ENCODE measurements around the gene MMD. TPM values are rescaled to one million over a fixed set of nuclear protein-coding genes. Genes with fewer than 3 reads are reported as not detected.
A peak's percentile ranks its signal among the peaks of the same experiment; 100 is the strongest.

The MMD gene
- total and polyA plus RNA-seq, 2 of the 13 experiments (the other 11 are each of a cell fraction or from before 2014, with no cell fraction given), result 121 to 225 TPM

DNA sequence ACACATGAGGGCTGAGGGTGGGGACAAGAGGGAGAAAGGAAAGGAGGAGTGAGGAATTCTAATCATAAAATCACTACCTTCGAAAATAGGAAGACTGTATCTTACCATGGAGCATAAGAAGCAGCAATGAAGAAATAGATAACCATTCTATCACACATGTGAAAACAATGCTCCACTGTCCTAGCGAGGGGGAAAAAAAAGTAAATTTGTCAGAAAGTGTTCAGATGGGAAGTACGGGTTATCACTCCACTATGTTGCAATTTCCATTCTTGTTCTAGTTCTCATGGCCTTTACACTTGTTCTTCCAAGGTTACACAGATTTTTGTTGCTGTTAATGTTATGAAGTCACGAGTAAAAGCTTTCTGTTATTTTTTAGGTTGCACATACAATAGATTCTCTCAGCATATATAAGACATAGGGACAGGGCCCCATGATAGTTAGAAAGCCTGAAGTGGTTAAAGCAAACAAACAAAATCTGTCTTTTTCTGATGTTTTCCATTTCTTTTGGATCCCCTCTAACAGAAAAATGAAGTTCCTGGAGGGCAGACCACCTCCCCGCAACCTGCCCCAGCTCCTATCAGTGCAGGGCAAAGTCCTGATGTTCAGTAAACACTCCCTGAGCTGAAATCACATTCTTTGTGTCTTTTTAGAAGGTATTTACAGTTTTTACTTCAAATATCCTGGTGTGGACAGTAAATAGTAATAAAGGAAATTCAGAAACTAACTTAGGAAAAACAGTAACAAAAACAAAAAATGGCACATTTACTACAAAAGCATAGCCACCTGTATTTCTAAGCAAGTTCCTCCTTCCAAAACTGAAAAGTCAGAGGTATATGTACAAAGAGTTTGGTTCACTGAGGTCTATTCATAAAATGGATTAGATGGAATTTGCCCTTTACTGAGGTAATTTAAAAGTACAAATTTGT, 13.7 kb downstream of the MMD start (continued):
- TF ChIP-seq CBFB (CRISPR knock-in tag; IDR thresholded peaks at IDR 0.05) (no peak), RAD21 (CRISPR knock-in tag; IDR thresholded peaks at IDR 0.05) (no peak), HOXA5 (CRISPR knock-in tag; IDR thresholded peaks at IDR 0.05) (peak; percentile 89), TCF7 (IDR thresholded peaks at IDR 0.05; ENCODE audit: low read depth) (peak; percentile 79), NCOA2 (CRISPR knock-in tag; IDR thresholded peaks at IDR 0.05) (peak; percentile 94), KLF6 (CRISPR knock-in tag; IDR thresholded peaks at IDR 0.05) (0 out of 2 replicates have a peak, but pooled peaks have one; percentile 59), JARID2 (CRISPR knock-in tag; IDR thresholded peaks at IDR 0.05; ENCODE audit: insufficient replicate concordance) (no peak), ZNF703 (CRISPR knock-in tag; IDR thresholded peaks at IDR 0.05; ENCODE audit: borderline replicate concordance) (peak; percentile 82; the same call in 1 of the 2 replicates), DNMT1 (CRISPR knock-in tag; IDR thresholded peaks at IDR 0.05) (no peak), ZNF790 (CRISPR knock-in tag; IDR thresholded peaks at IDR 0.05; ENCODE audit: borderline replicate concordance) (peak; percentile 31; the same call in 1 of the 2 replicates), HNRNPL (IDR thresholded peaks at IDR 0.05; ENCODE audit: low read depth, low read length) (no peak), KLF9 (CRISPR knock-in tag; IDR thresholded peaks at IDR 0.05; ENCODE audit: low read depth) (peak; percentile 73), CHCHD3 (CRISPR knock-in tag; IDR thresholded peaks at IDR 0.05) (no peak), EHMT2 (IDR thresholded peaks at IDR 0.05; ENCODE audit: borderline replicate concordance, low read depth, low read length) (peak; percentile 70; the same call in 1 of the 2 replicates), NFRKB (IDR thresholded peaks at IDR 0.05) (no peak), ZNF337 (CRISPR knock-in tag; IDR thresholded peaks at IDR 0.05; ENCODE audit: borderline replicate concordance, low read depth) (no peak), MEIS2 (CRISPR knock-in tag; IDR thresholded peaks at IDR 0.05) (peak; percentile 57; the same call in 1 of the 2 replicates), ATF7-NPFF (CRISPR knock-in tag; IDR thresholded peaks at IDR 0.05; ENCODE audit: low read depth) (no peak; the same call in 1 of the 2 replicates)
- TF ChIP-seq, protein P1, sequence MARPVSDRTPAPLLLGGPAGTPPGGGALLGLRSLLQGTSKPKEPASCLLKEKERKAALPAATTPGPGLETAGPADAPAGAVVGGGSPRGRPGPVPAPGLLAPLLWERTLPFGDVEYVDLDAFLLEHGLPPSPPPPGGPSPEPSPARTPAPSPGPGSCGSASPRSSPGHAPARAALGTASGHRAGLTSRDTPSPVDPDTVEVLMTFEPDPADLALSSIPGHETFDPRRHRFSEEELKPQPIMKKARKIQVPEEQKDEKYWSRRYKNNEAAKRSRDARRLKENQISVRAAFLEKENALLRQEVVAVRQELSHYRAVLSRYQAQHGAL (CRISPR knock-in tag; IDR thresholded peaks at IDR 0.05; ENCODE audit: not compliant biosample characterization), result no peak
- TF ChIP-seq, protein P2, sequence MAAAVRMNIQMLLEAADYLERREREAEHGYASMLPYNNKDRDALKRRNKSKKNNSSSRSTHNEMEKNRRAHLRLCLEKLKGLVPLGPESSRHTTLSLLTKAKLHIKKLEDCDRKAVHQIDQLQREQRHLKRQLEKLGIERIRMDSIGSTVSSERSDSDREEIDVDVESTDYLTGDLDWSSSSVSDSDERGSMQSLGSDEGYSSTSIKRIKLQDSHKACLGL (CRISPR knock-in tag; IDR thresholded peaks at IDR 0.05), result no peak
- TF ChIP-seq, protein P3, sequence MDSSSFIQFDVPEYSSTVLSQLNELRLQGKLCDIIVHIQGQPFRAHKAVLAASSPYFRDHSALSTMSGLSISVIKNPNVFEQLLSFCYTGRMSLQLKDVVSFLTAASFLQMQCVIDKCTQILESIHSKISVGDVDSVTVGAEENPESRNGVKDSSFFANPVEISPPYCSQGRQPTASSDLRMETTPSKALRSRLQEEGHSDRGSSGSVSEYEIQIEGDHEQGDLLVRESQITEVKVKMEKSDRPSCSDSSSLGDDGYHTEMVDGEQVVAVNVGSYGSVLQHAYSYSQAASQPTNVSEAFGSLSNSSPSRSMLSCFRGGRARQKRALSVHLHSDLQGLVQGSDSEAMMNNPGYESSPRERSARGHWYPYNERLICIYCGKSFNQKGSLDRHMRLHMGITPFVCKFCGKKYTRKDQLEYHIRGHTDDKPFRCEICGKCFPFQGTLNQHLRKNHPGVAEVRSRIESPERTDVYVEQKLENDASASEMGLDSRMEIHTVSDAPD (CRISPR knock-in tag; IDR thresholded peaks at IDR 0.05), result no peak
- TF ChIP-seq, protein P4, sequence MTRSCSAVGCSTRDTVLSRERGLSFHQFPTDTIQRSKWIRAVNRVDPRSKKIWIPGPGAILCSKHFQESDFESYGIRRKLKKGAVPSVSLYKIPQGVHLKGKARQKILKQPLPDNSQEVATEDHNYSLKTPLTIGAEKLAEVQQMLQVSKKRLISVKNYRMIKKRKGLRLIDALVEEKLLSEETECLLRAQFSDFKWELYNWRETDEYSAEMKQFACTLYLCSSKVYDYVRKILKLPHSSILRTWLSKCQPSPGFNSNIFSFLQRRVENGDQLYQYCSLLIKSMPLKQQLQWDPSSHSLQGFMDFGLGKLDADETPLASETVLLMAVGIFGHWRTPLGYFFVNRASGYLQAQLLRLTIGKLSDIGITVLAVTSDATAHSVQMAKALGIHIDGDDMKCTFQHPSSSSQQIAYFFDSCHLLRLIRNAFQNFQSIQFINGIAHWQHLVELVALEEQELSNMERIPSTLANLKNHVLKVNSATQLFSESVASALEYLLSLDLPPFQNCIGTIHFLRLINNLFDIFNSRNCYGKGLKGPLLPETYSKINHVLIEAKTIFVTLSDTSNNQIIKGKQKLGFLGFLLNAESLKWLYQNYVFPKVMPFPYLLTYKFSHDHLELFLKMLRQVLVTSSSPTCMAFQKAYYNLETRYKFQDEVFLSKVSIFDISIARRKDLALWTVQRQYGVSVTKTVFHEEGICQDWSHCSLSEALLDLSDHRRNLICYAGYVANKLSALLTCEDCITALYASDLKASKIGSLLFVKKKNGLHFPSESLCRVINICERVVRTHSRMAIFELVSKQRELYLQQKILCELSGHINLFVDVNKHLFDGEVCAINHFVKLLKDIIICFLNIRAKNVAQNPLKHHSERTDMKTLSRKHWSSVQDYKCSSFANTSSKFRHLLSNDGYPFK (CRISPR knock-in tag; IDR thresholded peaks at IDR 0.05; ENCODE audit: borderline replicate concordance), result no peak
- TF ChIP-seq, protein P5, sequence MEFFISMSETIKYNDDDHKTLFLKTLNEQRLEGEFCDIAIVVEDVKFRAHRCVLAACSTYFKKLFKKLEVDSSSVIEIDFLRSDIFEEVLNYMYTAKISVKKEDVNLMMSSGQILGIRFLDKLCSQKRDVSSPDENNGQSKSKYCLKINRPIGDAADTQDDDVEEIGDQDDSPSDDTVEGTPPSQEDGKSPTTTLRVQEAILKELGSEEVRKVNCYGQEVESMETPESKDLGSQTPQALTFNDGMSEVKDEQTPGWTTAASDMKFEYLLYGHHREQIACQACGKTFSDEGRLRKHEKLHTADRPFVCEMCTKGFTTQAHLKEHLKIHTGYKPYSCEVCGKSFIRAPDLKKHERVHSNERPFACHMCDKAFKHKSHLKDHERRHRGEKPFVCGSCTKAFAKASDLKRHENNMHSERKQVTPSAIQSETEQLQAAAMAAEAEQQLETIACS (CRISPR knock-in tag; IDR thresholded peaks at IDR 0.05), result no peak
